ENCODE results near the gene DFFA. TPM values are rescaled to one million over a fixed set of nuclear protein-coding genes. Genes with fewer than 3 reads are reported as not detected.

DFFA gene
- total and polyA plus RNA-seq, 2 donors (not counting 3 experiments of a cell fraction or from before 2014, with no cell fraction given): 30.0 to 44.5 TPM

- Histone ChIP-seq H3K9me3 (replicated peaks; ENCODE audit: control insufficient read depth, insufficient read depth, low read length) (no peaks in the 10 kb centered on the region), H3K4me1 (ENCODE audit: control insufficient read depth, extremely low read depth, insufficient read depth, low read length) (peaks cover 9% of the 10 kb centered on the region), H3K9me1 (replicated peaks; ENCODE audit: control insufficient read depth, extremely low read depth, insufficient read depth, low read length) (no peaks in the 10 kb centered on the region), H3K4me3 (replicated peaks in 1 of 3; ENCODE audit: insufficient read depth in 1 of 3, low read depth in 1 of 3, low read length in 3 of 3) (no peak overlapping the region), H3K27me3 (ENCODE audit: control insufficient read depth in 2 of 2, insufficient read depth in 2 of 2, low read length in 2 of 2) (no peaks in the 10 kb centered on the region), H2AFZ (ENCODE audit: low read depth, low read length) (no peak overlapping the region), H4K20me1 (replicated peaks; ENCODE audit: control insufficient read depth, extremely low read depth, insufficient read depth, low read length) (no peaks in the 10 kb centered on the region), H3K36me3 (ENCODE audit: control insufficient read depth in 2 of 2, extremely low read depth in 1 of 2, insufficient read depth in 2 of 2, low read length in 2 of 2) (no peaks in the 10 kb centered on the region), H3K27ac (ENCODE audit: insufficient read depth, low read depth, low read length) (no peak overlapping the region), H3K79me2 (ENCODE audit: control insufficient read depth, insufficient read depth, low read length) (no peaks in the 10 kb centered on the region), H3K9ac (replicated peaks; ENCODE audit: extremely low read depth, insufficient read depth, low read length) (no peak overlapping the region), H3K4me2 (ENCODE audit: insufficient read depth, low read length) (no peak overlapping the region)
- DNase-seq (ENCODE audit: low read depth, low spot score) (no peak), FAIRE-seq (no peak)
- TF ChIP-seq GATA2 (IDR thresholded peaks at IDR 0.05; ENCODE audit: insufficient read depth, insufficient read length, low read depth, low read length): no peak
- BruUV-seq (replicated peaks): no TSS peak
- POLR2A ChIA-PET: no interaction called here
- intact Hi-C loops (cut with micrococcal nuclease): loop anchor here (5.0 kb wide), 1 partner anchor 1000 kb away; no protein-coding TSS in a partner anchor
- CTCF ChIA-PET: interaction anchor here (0.8 to 1.0 kb wide), 2 partner anchors 10 to 16 kb away, joined by 3 read pairs; no protein-coding TSS in a partner anchor
- dilution Hi-C loops (cut with MboI; ENCODE audit: extremely low pct_ligation_motif_present, low sequenced_read_pairs): no loop called here
Observed at GRCh38 chr1:10446790-10447422, 25.4 kb downstream of the DFFA start.

DNA sequence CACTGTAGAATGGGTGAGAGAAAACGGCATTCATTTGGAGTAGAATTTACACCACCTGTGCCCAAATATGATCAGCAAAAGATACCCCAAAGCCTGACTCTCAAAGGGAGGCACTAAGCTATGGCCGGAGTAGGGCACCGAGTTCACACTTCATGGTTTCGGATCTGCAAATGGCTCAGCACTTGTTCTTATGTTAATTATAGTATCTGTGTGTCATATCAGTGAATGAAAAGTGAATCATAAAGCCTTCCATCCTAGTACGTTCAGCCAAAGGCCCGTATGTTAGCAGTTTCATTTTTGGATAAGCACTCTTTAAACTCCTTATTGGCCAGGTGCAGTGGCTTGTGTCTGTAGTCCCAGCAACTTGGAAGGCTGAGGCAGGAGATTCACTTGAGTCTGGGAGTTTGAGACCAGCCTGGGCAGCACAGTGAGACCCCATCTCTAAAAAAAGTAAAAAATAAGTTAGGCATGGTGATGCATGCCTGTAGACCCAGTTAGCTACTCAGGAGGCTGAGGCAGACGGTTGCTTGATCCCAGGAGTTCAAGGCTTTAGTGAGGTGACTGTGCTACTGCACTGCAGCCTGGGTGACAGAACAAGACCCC is 27.4 kb downstream of the DFFA start:
- Histone ChIP-seq H2AFZ (ENCODE audit: low read depth, low read length) (no peak overlapping the region), H3K4me2 (ENCODE audit: insufficient read depth, low read length) (no peak overlapping the region), H3K36me3 (ENCODE audit: control insufficient read depth in 2 of 2, extremely low read depth in 1 of 2, insufficient read depth in 2 of 2, low read length in 2 of 2) (no peaks in the 10 kb centered on the region), H3K79me2 (ENCODE audit: control insufficient read depth, insufficient read depth, low read length) (no peaks in the 10 kb centered on the region), H3K4me1 (ENCODE audit: control insufficient read depth, extremely low read depth, insufficient read depth, low read length) (no peaks in the 10 kb centered on the region), H3K27ac (ENCODE audit: insufficient read depth, low read depth, low read length) (no peak overlapping the region), H3K9me1 (replicated peaks; ENCODE audit: control insufficient read depth, extremely low read depth, insufficient read depth, low read length) (no peaks in the 10 kb centered on the region), H3K27me3 (ENCODE audit: control insufficient read depth in 2 of 2, insufficient read depth in 2 of 2, low read length in 2 of 2) (no peaks in the 10 kb centered on the region), H3K9me3 (replicated peaks; ENCODE audit: control insufficient read depth, insufficient read depth, low read length) (no peaks in the 10 kb centered on the region), H3K4me3 (replicated peaks in 1 of 3; ENCODE audit: insufficient read depth in 1 of 3, low read depth in 1 of 3, low read length in 3 of 3) (no peak overlapping the region), H3K9ac (replicated peaks; ENCODE audit: extremely low read depth, insufficient read depth, low read length) (no peak overlapping the region), H4K20me1 (replicated peaks; ENCODE audit: control insufficient read depth, extremely low read depth, insufficient read depth, low read length) (no peaks in the 10 kb centered on the region)
- dilution Hi-C loops (cut with MboI; ENCODE audit: extremely low pct_ligation_motif_present, low sequenced_read_pairs) (no loop called here), intact Hi-C loops (cut with micrococcal nuclease) (loop anchor here (5.0 kb wide), 1 partner anchor 1002 kb away; no protein-coding TSS in a partner anchor)
- POLR2A ChIA-PET: no interaction called here
- DNase-seq (ENCODE audit: low read depth, low spot score) (no peak), FAIRE-seq (no peak)
- BruUV-seq (replicated peaks): no TSS peak
- TF ChIP-seq POLR2AphosphoS5 (IDR thresholded peaks at IDR 0.05; ENCODE audit: insufficient read depth, low read depth, low read length) (no peak), GATA2 (IDR thresholded peaks at IDR 0.05; ENCODE audit: insufficient read depth, insufficient read length, low read depth, low read length) (no peak), CTCF (IDR thresholded peaks at IDR 0.05; ENCODE audit: extremely low read depth in 1 of 2, insufficient read depth in 1 of 2, low read depth in 1 of 2, low read length in 2 of 2) (no peak), JUN (IDR thresholded peaks at IDR 0.05; ENCODE audit: borderline replicate concordance, insufficient read depth, insufficient read length, low read depth) (no peak), MAX (IDR thresholded peaks at IDR 0.05; ENCODE audit: insufficient read depth, insufficient read length) (no peak), FOS (IDR thresholded peaks at IDR 0.05; ENCODE audit: borderline replicate concordance, insufficient read depth, low read length) (no peak)
- CTCF ChIA-PET: interaction anchor here (1.2 to 1.7 kb wide), 2 partner anchors 11 to 15 kb away, joined by 3 to 4 read pairs; partner anchors contain the start of gene CENPS
